H4 (cell line): Measurements from ENCODE around the gene NIM1K. TPM values are rescaled to one million over a fixed set of nuclear protein-coding genes. Genes with fewer than 3 reads are reported as not detected.
A peak's percentile ranks its signal among the peaks of the same experiment; 100 is the strongest.
"Not testable (repeated sequence)": the region's sequence is repeated elsewhere in the genome, so short reads cannot be mapped to it uniquely, and the experiment has no call there.

Experiments
- DNase-seq: peaks from one replicate; pipeline ENCODE4 v3.0.0-alpha.2; 2015; ENCODE audit warnings: low spot score
- total RNA-seq: library from RNA; depleted of rRNA; stranded (reverse); fragments of >200 nt; shearing (Covaris generic); gene quantifications from 2 replicates; pipeline ENCODE4 v1.2.3, GENCODE V29; 2014

NIM1K gene
- total RNA-seq, 1 experiment from 2014 or later = 0.04 TPM

DNA sequence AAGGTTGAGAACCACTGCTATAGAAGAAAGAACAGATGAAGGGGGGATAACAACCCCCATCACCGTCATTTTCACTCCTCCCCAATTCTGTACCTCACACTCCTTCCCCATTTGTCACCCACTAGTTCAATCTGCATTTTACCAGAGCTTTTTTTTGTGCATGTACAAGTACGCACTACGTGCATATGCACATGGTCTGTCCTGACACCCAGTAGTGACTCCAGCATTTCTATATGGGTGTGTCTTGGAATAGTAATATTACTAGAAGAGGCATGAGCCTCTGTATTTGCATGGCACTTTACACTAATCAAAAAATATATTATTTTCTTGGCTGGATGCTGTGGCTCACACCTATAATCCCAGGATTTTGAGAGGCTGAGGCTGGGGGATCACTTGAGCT, 38.7 kb downstream of the NIM1K start:
- no peak for DNase-seq

DNA sequence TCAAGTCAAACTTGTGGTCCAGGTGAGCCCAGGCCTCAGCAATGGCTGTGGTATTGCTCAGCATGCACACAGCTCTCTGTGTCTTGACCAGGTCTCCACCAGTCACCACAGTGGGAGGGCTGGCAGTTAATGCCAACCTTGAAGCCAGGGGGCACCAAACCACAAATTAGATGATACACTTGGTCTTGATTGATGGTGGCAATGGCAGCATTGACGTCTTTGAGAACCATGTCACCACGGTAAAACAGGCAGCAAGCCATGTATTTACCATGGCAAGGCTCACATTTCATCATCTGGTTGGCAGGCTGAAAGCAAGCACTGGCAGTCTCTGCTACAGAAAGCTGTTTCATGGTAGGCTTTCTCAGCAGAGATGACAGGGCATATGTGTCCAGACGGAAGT, 40.0 kb downstream of the NIM1K start:
- peak; percentile 44 for DNase-seq

DNA sequence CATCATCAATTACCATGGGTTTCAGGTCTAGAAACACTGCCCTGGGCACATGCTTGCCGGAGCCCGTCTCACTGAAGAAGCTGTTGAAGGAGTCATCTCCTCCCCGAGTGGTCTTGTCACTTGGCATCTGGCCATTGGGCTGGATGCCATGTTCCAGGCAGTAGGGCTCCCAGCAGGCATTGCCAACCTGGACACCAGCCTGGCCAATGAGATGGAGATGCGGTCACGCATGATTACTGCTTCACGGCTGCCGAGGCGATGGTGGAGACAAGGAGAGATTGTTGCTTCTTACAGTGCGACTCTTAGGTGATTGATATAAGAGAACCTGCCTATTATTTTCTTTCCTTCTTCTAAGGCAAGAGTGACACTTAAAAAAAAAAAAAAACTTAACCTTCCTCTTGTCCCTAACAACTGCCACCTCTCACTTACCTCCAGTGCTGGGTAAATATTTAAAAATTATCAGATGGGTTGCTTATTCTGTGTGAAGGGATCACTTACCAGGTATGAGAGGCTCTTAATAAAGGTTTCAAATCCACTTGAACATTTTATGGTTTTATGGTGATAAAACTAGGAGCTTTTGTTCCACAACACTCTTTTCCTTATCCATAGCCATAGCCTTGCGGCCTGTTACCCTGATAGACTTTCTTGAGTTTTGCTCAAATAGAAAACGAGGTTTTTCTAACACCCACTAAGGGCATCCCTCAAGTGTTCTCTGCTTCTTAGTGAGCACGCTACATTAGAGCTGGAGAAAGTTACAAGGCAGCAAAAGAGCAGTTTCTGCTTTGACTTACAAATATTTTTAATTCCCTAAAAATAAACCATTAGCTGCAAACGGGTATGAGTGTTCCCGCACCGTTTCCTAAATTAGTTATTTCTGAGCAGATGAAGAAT, 41.2 kb downstream of the NIM1K start:
- DNase-seq = no peak

DNA sequence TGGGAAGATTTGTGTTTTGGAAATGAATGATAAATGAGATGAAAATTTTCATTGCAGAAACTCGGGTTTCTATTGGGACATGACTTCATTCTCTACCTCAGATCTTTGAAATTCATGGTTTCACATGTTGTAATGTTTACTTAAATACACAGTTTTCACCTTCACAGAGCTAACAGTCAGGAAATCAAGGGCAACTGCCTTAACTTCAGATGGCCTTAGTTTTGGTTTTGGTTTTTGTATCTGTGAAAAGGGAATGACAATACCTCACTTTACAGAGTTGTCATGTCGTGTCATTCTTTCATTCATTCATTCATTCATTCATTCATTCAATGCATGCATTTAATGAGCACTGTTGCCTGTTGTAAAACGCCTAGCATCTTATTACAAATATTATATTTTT, 41.9 kb downstream of the NIM1K start:
- DNase-seq = no peak

DNA sequence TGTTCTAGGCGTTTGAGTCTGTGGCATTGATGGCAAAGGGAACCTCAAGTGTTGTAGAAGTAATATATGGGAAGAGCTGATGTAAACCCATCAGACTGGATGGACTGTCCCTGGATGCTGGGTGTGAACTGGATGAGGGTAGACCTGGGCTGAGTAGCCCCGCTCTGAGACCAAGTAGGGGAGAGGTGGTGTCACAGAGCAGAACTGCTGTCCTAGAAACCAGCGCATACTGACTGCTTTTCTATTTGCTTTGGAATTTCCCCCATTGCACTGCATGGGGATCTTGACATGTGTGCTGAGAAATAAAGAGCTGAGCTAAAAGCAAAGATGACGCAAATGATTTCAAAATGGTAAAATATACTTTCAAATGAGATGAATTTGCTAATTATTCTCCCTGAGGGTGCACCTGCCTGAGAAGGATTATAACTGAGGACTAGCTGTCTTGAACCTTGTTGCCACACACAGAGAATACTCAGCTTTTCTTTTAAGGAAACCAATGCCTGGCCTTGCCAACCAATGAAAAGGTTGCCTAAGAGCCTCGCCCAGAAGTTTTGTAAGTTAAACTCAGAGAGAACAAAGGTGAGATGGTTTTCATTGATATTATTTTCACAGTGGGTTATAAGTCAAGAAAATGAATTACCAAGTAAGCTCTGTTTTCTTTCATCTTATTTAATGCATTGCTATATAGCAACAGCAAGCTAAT, 44.8 kb downstream of the NIM1K start:
- no peak for DNase-seq

DNA sequence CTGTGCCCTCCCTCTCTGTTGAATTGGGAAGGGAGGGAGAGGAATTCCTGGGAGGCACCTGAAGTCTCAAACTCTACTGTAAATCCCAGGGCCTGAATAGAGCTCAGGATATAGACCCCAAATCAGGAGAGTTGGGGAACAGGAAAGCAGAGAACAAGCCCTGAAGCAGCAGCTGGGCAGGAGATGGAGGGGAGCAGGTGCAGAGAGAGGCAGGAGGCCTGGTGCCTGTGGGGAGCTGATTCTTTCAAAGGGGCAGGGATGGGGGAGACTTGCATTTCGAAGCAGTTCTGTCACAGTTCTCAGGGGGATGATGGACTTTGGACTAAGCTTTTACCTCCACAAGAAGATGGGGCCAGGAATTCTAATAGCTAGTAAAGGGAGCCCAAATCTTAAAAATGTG, 50.2 kb downstream of the NIM1K start:
- DNase-seq = no peak

DNA sequence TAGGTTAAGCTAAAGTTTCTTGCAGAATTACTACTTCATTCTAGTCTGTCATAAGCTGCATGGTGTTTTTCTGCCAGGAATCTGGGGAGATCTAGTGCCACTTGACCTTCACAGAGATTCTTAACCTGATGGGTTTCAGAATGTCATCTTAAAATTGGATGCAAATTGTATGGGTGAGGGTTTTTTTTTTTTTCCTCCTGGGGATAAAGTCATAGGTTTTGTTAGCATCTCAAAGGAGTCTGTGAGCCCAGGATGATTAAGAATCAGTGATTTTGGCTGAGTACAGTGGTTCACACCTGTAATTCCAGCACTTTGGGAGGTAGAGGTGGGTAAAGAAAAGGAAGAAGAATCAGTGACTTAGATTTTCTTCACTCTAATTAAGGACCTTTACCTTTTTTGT, 51.2 kb downstream of the NIM1K start:
- DNase-seq = no peak

DNA sequence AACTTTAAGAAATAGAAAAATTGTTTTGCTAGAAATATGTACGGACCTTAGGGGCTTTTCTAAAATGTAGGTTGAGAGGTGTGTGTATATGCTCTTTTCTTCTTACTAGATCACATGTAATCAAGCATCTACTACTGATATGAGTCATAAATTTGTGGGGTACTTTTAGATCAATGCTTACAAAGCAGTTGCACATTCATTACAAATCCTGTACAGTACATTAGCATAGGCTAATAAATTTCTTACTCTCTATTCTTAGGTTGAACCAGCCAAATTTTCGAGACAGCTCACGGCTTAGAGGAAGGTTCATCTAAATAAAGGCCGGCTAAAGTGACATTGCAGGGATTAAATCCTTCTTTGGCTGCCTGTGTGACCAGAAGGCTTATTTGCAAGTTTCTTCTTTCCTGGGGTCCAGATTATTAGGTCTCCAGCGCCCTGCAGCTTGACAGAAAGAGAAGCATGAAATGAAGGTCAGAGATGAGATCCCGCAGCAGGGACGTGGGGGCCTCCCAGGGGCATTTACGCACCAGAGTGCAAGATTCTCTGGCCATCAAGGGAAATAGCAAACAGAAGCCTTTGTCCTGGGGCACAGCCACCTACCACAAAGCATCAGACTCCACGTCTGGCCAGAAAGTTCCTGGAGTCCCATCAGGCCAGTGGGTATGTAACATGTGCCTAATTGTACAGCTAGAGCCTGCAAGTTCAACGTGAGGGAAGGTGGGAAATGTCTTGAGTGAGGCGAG, 53.0 kb downstream of the NIM1K start:
- DNase-seq = no peak

DNA sequence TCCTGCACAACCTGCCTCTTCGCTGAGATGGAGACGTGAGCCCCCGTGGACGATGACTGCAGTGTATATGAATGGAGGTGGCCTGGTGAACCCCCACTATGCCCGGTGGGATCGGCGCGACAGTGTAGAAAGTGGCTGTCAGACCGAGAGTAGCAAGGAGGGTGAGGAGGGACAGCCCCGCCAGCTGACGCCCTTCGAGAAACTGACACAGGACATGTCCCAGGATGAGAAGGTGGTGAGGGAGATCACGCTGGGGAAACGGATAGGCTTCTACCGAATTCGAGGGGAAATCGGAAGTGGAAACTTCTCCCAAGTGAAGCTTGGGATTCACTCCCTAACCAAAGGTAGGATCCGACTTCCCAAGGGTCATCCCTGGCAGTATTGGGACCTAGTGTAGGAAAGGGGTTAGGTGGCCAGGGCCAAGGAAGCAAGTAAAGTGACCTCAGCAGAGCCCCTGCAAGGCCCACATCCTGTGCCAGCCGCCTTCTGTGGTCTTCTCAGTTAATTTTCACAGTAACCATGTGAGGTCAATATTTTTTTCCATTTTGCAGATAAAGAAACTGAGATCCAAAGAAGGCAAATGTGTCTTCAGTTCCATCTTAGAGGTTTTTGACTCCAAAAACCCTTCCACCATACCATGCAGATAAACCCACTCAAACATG, 53.8 kb downstream of the NIM1K start:
- DNase-seq = no peak

DNA sequence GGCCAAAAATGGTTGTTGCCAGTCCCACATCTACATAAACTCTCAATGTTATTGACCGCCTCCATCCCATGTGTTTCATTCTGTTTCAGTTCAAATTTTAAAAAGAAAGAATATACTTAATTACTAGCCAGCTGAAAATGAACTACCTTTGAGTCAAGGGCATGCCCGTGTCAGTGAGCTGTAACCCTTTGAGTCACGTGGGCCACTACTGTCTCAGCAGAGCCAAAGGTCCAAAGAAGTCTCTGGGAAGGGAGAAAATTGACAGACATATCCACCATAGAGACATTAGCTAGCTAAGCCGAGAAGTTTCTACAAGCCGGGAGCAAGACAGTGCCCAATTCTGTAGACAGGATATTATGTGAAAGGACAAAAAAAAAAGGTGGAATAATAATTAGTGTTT, 59.7 kb downstream of the NIM1K start:
- DNase-seq = no peak

DNA sequence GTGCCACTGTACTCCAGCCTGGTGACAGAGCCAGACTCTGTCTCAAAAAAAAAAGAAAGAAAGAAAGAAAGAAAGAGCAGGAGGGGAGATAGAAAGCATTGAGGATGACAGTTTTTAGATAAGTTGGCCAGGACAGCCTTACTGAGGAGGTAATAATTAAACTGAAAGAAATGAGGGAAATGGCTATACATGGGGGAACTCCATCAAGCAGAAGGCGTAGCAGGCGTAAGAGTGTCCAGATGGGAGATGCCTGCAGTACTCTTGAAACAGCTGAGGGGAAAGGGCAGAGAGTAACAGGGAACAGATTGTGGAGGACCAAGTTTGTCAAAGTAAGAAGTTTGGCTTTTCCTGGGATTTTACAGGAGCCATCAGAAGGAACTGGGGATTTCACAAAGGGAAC, 63.7 kb downstream of the NIM1K start:
- no peak for DNase-seq

DNA sequence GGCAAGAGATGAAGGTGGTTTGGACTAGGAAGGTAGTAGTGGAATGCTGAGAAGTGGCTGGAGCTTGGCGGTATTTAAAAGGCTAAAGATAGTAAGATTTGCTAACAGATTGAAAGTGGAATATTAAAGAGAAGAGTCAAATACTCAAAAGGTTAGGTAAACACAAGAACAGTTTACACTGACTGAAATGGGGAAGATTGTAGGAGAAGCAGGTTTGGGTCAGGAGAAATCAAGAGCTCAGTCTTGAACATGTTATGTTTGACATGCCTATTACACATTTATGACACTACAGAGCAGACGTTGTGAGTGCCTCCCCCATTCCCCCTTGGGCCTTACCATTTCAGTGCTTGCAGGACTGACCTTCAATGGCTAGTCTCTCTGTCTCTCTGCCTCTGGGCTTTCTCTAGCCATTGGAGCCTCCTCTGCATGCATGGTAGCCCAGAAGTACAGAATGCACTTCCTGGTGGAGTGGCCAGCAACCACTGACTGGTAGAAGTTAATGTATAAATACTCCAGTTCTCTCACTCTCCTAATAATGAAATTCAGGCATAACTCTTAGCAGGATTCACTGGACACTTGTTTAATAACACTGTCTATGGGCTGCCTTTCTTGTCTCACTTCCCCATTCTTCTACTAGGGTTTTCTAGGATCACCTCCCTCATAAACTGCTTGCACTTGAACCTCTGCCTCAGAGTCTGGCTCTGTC, 64.4 kb downstream of the NIM1K start:
- DNase-seq = no peak

DNA sequence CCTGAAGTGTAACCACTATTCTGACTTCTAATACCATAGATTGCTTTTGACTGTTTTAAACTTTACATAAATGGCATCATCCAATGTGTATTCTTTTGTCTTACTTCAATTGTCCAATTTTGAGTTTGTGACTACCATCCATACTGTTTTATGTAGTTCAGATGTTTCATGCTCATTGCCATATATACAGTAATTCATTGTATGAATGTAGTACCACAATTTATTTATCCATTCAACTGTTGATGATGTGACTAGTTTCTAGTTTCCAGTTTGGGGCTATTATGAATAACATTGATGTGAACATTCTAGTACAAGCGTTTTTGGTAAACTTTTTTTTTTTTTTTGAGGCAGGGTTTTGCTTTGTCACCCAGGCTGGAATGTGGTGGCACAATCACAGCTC, 66.1 kb downstream of the NIM1K start:
- DNase-seq = no peak

DNA sequence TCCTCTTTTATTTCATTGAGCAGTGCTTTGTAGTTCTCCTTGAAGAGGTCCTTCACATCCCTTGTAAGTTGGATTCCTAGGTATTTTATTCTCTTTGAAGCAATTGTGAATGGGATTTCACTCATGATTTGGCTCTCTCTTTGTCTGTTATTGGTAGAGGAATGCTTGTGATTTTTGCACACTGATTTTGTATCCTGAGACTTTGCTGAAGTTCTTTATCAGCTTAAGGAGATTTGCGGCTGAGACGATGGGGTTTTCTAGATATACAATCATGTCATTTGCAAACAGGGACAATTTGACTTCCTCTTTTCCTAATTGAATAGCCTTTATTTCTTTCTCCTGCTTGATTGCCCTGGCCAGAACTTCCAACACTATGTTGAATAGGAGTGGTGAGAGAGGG, 70.2 kb downstream of the NIM1K start:
- DNase-seq = not testable (repeated sequence)

DNA sequence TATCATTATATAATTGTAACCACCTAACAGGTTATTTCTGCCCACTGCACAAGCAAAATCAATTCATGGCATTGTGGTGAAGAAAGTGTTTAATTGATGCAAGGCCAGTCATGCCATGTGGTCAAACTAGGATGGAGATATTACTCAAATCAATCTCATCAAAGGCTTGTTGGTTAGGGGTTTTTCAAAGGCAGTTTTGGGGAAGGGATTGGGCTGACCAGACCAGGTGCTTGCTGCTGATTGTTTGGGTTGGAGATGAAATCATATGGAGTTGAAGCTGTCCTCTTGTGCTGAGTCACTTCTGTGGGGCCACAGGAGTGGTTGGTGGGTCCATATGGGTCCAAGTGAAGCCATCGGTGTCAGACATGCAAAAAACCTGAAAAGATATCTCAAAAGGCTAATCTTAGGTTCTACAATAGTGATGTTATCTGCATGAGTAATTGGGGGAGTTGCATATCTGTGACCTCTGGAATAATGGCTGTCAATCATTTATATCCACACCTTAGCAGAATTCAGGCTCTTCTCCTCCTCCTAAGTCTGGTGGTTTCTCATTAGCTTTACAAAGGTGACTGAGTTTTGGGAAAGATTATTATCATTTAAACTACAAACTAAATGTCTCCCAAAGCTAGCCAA, 76.3 kb downstream of the NIM1K start:
- no peak for DNase-seq

DNA sequence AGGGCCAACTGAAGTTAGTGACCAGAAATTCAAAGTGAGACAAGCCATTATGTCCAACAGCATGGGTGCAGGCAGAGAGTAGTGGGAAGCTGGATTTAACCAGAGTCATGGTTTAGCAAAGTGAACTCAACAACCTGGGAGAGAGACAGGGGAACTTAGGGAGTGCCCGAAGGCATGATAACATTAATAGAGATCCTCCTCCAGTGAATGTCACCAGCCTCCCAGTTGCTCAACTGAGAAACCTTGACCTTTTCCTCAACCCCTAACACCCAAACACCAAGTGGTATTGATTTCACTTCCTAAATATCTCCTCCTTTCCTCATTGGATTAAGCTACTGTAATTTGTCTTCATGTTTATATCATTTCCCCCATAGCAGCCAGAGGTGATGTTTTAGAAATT, 78.6 kb downstream of the NIM1K start:
- no peak for DNase-seq

DNA sequence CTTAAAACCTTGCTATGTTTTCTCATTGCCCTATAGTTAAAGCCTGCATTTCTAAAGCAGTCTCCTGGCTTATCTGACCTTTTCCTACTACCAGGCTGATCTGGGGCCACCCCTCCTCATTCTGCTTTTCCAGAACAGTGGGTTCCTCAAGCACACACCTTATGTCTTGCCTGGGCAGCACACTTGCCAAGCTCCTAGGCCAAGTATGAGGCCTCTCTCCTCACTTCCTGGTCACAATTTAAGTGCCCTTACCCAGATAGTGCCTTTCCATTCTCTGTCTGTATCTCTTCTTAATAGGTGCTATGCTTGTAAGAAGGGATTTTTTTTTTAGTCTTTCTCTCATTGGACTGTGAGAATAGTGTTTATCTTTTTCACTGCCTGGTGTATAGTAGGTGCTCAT, 81.5 kb downstream of the NIM1K start:
- DNase-seq = no peak

DNA sequence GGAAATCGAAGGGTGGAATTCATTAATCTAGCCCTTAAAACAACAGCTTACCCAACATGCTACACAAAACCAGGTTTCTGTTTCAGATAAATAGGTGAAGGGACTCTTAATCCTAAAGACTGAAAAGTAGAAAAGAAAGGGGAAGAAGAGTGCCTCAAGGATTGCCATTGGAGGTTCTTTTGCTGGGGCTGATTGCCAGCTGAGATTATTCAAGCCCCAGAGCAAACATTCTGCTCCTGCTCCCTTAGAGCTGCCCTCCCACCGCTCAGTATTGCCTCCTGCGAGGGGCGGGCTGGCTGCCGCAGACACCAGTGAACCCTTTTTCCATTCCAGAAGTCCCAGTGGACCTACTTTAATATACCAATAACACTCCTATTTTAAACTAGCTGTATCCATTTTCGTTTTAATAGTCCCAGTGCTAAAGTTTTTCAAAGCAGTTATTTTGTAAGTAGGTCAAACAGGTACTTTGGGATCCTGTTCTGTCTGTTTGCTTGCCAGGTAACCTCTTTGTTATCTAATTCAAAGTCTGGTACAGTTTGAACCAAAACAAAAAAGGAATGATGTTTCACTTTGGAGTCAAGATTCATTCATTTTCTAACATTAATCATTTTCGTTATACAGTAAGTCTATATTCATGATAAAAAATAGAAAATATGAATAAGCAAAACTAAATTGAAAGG, 82.5 kb downstream of the NIM1K start:
- no peak for DNase-seq

DNA sequence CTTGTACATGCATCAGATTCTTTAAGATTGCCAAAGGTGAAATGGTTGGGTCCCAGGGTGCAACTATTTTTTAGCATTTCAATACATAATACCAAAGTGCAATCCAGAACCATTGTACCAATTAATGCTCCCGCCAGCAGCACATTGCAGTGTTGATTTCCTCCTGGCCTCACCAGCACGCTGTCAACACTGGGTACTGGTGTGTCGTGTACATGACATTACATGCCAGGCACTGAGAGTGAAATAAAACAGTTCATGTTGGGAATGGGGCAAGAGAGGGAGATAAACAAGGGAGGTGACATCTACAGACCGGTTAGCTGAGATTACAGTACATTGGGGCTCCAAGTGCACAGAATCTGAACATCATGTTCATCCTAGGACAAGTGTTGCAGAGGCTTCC, 83.4 kb downstream of the NIM1K start:
- DNase-seq = no peak

DNA sequence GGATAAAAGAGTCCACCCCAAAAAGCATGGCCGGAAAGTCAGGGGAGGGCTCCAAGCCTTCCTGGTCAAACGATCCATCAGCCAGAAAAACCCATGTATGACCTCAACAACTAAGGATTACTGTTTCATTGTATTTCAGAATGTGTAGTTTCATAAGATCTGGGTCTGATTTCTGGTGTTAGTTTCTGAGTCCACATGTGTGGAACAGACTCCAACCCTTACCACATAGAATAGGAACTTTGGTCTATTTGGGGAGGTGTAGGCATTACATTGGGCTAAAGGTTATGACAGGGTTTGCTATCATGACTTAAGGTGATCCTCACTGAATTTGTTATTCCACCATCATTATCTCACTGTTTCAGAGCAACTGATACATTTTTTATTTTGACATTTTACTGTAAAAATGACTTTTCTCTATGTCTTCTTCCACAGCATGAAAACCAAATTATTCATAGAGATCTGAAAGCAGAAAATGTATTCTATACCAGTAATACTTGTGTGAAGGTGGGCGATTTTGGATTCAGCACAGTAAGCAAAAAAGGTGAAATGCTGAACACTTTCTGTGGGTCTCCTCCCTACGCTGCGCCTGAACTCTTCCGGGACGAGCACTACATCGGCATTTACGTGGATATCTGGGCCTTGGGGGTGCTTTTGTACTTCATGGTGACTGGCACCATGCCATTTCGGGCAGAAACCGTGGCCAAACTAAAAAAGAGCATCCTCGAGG, 87.7 kb downstream of the NIM1K start:
- DNase-seq = no peak
